C4-2B (cell line): Measurements from ENCODE around the gene ARID2.

Source experiments
- H3K27ac ChIP-seq: fragments of 450-650 bp; 2 replicates; pipeline ENCODE4 v1.5.1; 2017
- CTCF ChIP-seq: fragments of 450-650 bp; conservative IDR thresholded peaks from 2 replicates; pipeline ENCODE4 v1.5.1; 2017; ENCODE audit warnings: mild to moderate bottlenecking
- ZFX ChIP-seq: fragments of 450-650 bp; IDR thresholded peaks from 2 replicates; pipeline ENCODE4 v1.6.1; 2017

ARID2 gene

GRCh38 chr12:45914090-45914489 is 184.6 kb downstream of the ARID2 start:
- TF ChIP-seq CTCF (no peak), ZFX (no peak)
- no peak overlapping the region for H3K27ac ChIP-seq

DNA sequence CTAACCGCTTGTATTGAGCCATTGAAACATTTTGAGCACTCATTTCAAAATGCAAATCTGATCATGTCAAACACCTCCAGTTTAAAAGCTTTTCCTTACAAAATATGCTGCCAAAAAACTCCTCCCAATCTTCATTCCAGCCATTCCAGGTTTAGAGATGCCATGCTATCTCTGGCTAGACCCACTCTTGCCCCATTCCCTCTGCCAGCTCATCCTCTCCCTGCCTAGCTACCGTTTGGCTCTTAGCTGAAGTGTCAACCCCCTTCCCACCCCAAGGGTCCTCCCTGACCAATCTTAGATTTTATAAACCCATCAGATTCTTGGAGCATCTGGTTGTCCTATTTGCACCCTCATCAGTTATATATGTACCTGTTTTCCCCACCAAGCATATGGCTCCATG is 185.9 kb downstream of the ARID2 start:
- TF ChIP-seq CTCF, result no peak
- no peak for TF ChIP-seq ZFX
- no peak overlapping the region for H3K27ac ChIP-seq

GRCh38 chr12:45918818-45919217 is 189.3 kb downstream of the ARID2 start:
- no peak overlapping the region for H3K27ac ChIP-seq
- TF ChIP-seq ZFX (no peak), CTCF (no peak)

DNA sequence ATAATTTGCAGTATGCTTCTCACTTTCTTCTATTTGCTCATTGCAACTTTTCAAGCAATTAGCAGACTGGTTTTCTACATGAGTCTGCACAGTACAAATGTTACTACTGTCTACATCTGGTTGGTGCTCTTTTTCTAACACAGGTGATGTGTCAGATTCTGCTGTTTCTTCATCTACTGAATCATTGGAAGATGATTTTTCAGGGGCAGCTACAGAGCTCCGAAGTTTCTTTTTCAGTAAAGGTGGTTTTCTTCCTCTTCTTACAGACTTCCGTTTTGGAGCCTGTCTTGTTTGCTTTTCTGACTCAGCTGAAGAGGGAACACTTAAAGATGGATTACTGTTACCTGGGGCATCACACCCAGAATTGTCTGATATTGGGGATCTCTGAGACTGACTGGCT is 198.8 kb downstream of the ARID2 start:
- H3K27ac ChIP-seq, result no peak overlapping the region
- TF ChIP-seq CTCF, result no peak
- TF ChIP-seq ZFX, result no peak

- no peak overlapping the region for H3K27ac ChIP-seq
- no peak for TF ChIP-seq ZFX
- TF ChIP-seq CTCF, result no peak
Measured at GRCh38 chr12:45930369-45930768, 200.9 kb downstream of the ARID2 start.

GRCh38 chr12:45933504-45933903 is 204.0 kb downstream of the ARID2 start:
- no peak for TF ChIP-seq ZFX
- TF ChIP-seq CTCF, result no peak
- no peak overlapping the region for H3K27ac ChIP-seq

- no peak for TF ChIP-seq ZFX
- H3K27ac ChIP-seq, result no peak overlapping the region
Measured at GRCh38 chr12:45934956-45935355, 205.4 kb downstream of the ARID2 start.

GRCh38 chr12:45938566-45938965 is 209.1 kb downstream of the ARID2 start:
- H3K27ac ChIP-seq, result no peak overlapping the region
- TF ChIP-seq CTCF (no peak), ZFX (no peak)
